Measurements from ENCODE around the gene AGBL1. TPM values are rescaled to one million over a fixed set of nuclear protein-coding genes. Genes with fewer than 3 reads are reported as not detected.

Gene AGBL1
- total and polyA plus RNA-seq, 2 donors (not counting 3 experiments of a cell fraction or from before 2014, with no cell fraction given): not detected

DNA sequence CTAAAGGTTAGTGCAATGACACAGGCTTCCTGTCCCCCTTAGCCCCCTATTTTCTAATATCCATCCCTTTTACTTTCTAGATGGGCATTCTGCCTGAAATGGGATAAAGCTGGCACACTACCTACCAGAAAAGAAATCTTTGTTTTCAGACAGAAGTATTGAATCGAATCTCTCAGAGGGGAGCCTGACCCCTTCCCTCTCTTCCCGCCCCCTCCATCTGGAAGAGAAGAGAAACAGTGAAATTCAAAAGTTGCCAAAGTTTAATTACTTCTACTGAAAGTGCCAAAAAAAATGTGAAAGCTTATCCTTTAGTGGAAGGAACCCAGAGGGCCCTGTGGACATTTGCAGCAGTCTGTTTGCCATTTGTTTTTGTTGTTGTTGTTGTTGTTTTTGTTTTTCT, 523.8 kb downstream of the AGBL1 start:
- dilution Hi-C loops (cut with MboI; ENCODE audit: extremely low pct_ligation_motif_present, low sequenced_read_pairs) (no loop called here), intact Hi-C loops (cut with micrococcal nuclease) (no loop called here)
- Histone ChIP-seq H3K9me1 (replicated peaks; ENCODE audit: control insufficient read depth, extremely low read depth, insufficient read depth, low read length) (no peaks in the 10 kb centered on the region), H3K4me3 (replicated peaks in 1 of 3; ENCODE audit: insufficient read depth in 1 of 3, low read depth in 1 of 3, low read length in 3 of 3) (no peak overlapping the region), H3K4me2 (ENCODE audit: insufficient read depth, low read length) (no peak overlapping the region), H3K4me1 (ENCODE audit: control insufficient read depth, extremely low read depth, insufficient read depth, low read length) (no peaks in the 10 kb centered on the region), H3K9me3 (replicated peaks; ENCODE audit: control insufficient read depth, insufficient read depth, low read length) (peaks cover 3% of the 10 kb centered on the region), H3K9ac (replicated peaks; ENCODE audit: extremely low read depth, insufficient read depth, low read length) (no peak overlapping the region), H3K36me3 (ENCODE audit: control insufficient read depth in 2 of 2, extremely low read depth in 1 of 2, insufficient read depth in 2 of 2, low read length in 2 of 2) (no peaks in the 10 kb centered on the region), H3K27me3 (ENCODE audit: control insufficient read depth in 2 of 2, insufficient read depth in 2 of 2, low read length in 2 of 2) (no peaks in the 10 kb centered on the region), H2AFZ (ENCODE audit: low read depth, low read length) (no peak overlapping the region), H3K27ac (ENCODE audit: insufficient read depth, low read depth, low read length) (no peak overlapping the region), H3K79me2 (ENCODE audit: control insufficient read depth, insufficient read depth, low read length) (no peaks in the 10 kb centered on the region), H4K20me1 (replicated peaks; ENCODE audit: control insufficient read depth, extremely low read depth, insufficient read depth, low read length) (no peaks in the 10 kb centered on the region)
- CTCF ChIA-PET: no interaction called here
- BruUV-seq (replicated peaks): no TSS peak
- FAIRE-seq (no peak), DNase-seq (ENCODE audit: low read depth, low spot score) (no peak)
- POLR2A ChIA-PET: no interaction called here
- TF ChIP-seq MYC (IDR thresholded peaks at IDR 0.05; ENCODE audit: low read depth, low read length): no peak

DNA sequence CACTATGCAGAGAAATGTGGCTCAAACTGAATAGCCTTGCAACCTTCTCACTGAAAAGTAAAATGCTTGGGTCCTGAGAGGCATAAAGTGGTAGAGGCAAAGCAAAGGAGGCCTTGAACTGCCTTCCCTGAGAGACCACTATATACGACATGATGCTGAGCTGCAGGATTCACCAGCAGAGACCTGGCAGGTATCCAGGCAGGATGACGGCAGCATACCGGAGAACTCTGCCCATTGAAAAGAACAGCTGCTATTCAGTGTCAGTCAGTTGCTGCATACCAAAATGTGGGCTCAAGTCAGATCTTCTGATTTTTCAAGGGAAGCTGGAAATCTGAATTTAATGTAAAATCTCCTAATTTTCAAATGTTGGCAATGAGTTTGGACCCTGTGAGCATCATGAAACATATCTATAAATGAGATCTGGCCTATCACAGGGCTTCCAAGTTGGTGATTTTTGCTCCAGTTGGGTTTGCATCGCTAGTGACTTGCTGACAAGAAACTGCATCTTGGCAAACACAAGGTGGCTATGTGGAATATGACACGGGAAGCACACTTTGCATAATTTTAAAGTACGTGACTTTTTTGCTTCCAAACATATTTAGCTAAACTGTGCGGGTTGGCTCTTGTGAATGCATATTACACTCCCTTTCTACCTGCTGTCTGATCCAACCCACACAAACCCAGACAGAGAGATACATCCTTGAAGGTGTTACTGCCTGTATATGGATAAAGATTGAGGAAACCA, 529.0 kb downstream of the AGBL1 start:
- H3K9me3 ChIP-seq (replicated peaks; ENCODE audit: control insufficient read depth, insufficient read depth, low read length): peaks cover 4% of the 10 kb centered on the region
- TF ChIP-seq POLR2AphosphoS5 (IDR thresholded peaks at IDR 0.05; ENCODE audit: insufficient read depth, low read depth, low read length) (no peak), POLR2A (IDR thresholded peaks at IDR 0.05; ENCODE audit: low read depth, low read length) (no peak), MYC (IDR thresholded peaks at IDR 0.05; ENCODE audit: low read depth, low read length) (no peak), GATA2 (IDR thresholded peaks at IDR 0.05; ENCODE audit: insufficient read depth, insufficient read length, low read depth, low read length) (no peak), FOS (IDR thresholded peaks at IDR 0.05; ENCODE audit: borderline replicate concordance, insufficient read depth, low read length) (no peak), EZH2 (IDR thresholded peaks at IDR 0.05; ENCODE audit: borderline replicate concordance, low read depth, low read length, severe bottlenecking) (no peak), JUN (IDR thresholded peaks at IDR 0.05; ENCODE audit: borderline replicate concordance, insufficient read depth, insufficient read length, low read depth) (no peak)
- TF ChIP-seq, protein P1, sequence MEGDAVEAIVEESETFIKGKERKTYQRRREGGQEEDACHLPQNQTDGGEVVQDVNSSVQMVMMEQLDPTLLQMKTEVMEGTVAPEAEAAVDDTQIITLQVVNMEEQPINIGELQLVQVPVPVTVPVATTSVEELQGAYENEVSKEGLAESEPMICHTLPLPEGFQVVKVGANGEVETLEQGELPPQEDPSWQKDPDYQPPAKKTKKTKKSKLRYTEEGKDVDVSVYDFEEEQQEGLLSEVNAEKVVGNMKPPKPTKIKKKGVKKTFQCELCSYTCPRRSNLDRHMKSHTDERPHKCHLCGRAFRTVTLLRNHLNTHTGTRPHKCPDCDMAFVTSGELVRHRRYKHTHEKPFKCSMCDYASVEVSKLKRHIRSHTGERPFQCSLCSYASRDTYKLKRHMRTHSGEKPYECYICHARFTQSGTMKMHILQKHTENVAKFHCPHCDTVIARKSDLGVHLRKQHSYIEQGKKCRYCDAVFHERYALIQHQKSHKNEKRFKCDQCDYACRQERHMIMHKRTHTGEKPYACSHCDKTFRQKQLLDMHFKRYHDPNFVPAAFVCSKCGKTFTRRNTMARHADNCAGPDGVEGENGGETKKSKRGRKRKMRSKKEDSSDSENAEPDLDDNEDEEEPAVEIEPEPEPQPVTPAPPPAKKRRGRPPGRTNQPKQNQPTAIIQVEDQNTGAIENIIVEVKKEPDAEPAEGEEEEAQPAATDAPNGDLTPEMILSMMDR (IDR thresholded peaks at IDR 0.05; ENCODE audit: extremely low read depth in 1 of 2, insufficient read depth in 1 of 2, low read depth in 1 of 2, low read length in 2 of 2): no peak
- TF ChIP-seq, protein P2, sequence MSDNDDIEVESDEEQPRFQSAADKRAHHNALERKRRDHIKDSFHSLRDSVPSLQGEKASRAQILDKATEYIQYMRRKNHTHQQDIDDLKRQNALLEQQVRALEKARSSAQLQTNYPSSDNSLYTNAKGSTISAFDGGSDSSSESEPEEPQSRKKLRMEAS (IDR thresholded peaks at IDR 0.05; ENCODE audit: insufficient read depth, insufficient read length): no peak
- no peak overlapping the region for H3K4me2 ChIP-seq (ENCODE audit: insufficient read depth, low read length)
- no peaks in the 10 kb centered on the region for H3K79me2 ChIP-seq (ENCODE audit: control insufficient read depth, insufficient read depth, low read length)
- FAIRE-seq: no peak
- H3K36me3 ChIP-seq (ENCODE audit: control insufficient read depth in 2 of 2, extremely low read depth in 1 of 2, insufficient read depth in 2 of 2, low read length in 2 of 2): no peaks in the 10 kb centered on the region
- H3K9me1 ChIP-seq (replicated peaks; ENCODE audit: control insufficient read depth, extremely low read depth, insufficient read depth, low read length): no peaks in the 10 kb centered on the region
- no peak overlapping the region for H3K27ac ChIP-seq (ENCODE audit: insufficient read depth, low read depth, low read length)
- no peak overlapping the region for H3K9ac ChIP-seq (replicated peaks; ENCODE audit: extremely low read depth, insufficient read depth, low read length)
- no peak for DNase-seq (ENCODE audit: low read depth, low spot score)
- no TSS peak for BruUV-seq (replicated peaks)
- POLR2A ChIA-PET: no interaction called here
- H4K20me1 ChIP-seq (replicated peaks; ENCODE audit: control insufficient read depth, extremely low read depth, insufficient read depth, low read length): no peaks in the 10 kb centered on the region
- CTCF ChIA-PET: no interaction called here
- H2AFZ ChIP-seq (ENCODE audit: low read depth, low read length): no peak overlapping the region
- no peak overlapping the region for H3K4me3 ChIP-seq (replicated peaks in 1 of 3; ENCODE audit: insufficient read depth in 1 of 3, low read depth in 1 of 3, low read length in 3 of 3)
- H3K27me3 ChIP-seq (ENCODE audit: control insufficient read depth in 2 of 2, insufficient read depth in 2 of 2, low read length in 2 of 2): no peaks in the 10 kb centered on the region
- intact Hi-C loops (cut with micrococcal nuclease) (no loop called here), dilution Hi-C loops (cut with MboI; ENCODE audit: extremely low pct_ligation_motif_present, low sequenced_read_pairs) (no loop called here)
- no peaks in the 10 kb centered on the region for H3K4me1 ChIP-seq (ENCODE audit: control insufficient read depth, extremely low read depth, insufficient read depth, low read length)

All from endothelial cell of umbilical vein (primary cell).